GM18858 (cell line): ENCODE results near the gene ITIH2.

Experiments used
- ATAC-seq: cut with Tn5 transposase; IDR thresholded peaks from one replicate; pipeline ENCODE4 v1.9.1; 2021; ENCODE audit not compliant: unreplicated experiment

ITIH2 gene

GRCh38 chr10:7789390-7789789 lies 86.3 kb downstream of the ITIH2 start:
- ATAC-seq = no peak

GRCh38 chr10:7792541-7792940 lies 89.4 kb downstream of the ITIH2 start:
- no peak for ATAC-seq

GRCh38 chr10:7794251-7795026 lies 91.3 kb downstream of the ITIH2 start:
- no peak for ATAC-seq

- no peak for ATAC-seq
Observed at GRCh38 chr10:7795605-7796004, 92.5 kb downstream of the ITIH2 start.

GRCh38 chr10:7797582-7797981 lies 94.5 kb downstream of the ITIH2 start:
- ATAC-seq = no peak
